C1 segment of cervical spinal cord (tissue), 14 donors: ENCODE data around the gene CDC14C.

Experiments used
- DNase-seq, 14 donors: peaks; one replicate each; lab custom pipeline; 2025; lab: John Stamatoyannopoulos, UW

CDC14C gene

GRCh38 chr7:48971173-48971572 is 46.8 kb downstream of the CDC14C start:
- DNase-seq, result no peak

GRCh38 chr7:48976253-48976652 is 51.9 kb downstream of the CDC14C start:
- DNase-seq, result no peak

GRCh38 chr7:48976850-48977249 is 52.5 kb downstream of the CDC14C start:
- DNase-seq, result no peak
